Suppressor macrophage treated with lipopolysaccharide for 1 hour (primary cell): ENCODE results near the gene CHSY1.

Experiments used
- DNase-seq, 3 donors: peaks; one replicate each; pipeline ENCODE4 v3.0.0-alpha.2; 2020 to 2022

Gene CHSY1

DNA sequence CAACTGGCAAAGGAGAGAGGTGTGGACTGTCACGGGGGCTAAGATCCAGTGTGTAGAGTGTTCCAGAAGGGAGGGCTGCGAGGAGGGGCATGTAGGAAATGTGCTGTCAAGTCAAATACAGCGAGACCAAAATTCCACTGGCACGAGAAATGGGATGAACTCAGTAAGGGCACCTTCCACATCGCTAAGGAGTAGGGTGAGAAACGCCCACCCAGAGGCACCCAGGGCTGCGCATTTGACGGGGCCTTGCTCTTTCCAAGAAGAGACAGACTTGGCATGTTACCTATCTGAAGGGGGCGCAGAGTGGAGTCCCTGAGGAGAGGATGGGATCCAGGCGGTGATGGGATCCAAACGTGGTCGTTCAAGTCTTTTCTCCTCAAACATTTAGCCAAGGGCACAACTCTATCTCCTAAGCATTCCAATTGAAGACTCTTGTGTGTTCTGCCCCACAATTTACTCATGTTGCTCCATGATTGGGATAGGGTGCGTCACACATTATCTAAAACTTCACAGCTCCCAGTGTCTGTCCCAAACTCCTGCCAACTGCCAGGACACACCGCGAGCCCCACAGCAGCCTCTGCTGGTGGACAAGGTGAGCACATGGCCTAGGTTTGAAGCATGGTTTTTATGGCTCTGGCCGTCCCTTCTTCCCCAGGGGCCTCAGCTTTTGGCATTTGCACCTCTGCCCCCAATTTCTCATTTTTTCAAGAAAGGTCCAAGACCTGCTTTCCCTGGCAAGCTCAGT, 17.8 kb upstream of the CHSY1 start:
- no peak for DNase-seq

DNA sequence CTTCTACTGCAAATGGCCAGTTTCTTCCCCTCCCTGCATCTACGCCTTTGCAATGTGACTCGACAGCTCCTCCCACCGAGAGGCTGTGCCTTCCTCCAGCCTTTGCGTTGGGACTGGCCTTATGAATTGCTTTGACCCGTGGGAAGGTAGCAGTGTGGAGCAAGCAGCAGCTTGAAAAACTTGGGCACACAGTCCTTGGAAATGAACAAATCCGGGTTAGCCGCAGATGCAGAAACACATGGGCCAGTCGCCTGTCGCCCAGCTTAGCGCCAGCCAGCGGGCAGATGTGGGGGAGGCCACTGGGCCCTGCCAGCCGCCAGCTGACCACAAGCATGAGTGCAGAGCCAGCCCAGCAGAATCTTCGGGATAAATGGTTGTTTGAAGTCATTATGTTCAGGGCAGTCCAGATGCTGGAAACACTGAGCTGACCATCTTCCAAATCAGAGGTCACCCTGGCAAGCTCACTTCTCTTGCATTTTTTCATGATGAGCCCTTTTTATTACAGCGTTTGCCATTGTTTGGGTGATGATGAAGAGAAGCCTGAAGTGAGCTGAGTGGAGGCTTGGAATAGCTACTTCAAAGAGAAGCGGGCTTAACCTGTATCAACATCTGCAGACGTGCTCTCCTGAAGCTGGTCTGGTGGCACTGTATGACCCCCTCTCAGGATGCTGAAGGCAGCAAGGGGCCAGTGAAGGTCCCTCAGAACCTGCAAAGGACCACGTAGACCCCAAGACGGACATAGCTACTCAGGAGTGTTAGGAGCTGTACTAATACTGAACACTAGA, 15.7 kb upstream of the CHSY1 start:
- no peak for DNase-seq

DNA sequence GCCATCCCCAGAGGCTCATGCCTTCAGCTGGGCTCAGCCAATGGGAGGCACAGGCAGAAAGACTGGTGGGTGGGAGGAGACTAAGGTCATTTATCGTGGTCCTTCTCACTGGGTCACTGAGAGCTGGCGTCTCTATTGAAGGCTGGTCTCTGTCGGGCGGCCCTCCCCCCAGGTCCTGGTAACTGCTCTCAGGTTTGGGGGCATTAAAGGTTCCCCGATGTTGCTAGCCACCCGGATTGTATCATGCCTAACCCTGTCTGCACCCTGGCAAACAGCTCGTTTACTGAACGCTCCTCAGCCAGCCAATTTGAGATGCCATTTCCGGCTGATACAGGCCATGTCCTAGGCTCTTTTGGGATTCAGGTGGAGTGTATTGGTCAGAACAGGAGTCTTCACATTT, 14.9 kb upstream of the CHSY1 start:
- no peak for DNase-seq

DNA sequence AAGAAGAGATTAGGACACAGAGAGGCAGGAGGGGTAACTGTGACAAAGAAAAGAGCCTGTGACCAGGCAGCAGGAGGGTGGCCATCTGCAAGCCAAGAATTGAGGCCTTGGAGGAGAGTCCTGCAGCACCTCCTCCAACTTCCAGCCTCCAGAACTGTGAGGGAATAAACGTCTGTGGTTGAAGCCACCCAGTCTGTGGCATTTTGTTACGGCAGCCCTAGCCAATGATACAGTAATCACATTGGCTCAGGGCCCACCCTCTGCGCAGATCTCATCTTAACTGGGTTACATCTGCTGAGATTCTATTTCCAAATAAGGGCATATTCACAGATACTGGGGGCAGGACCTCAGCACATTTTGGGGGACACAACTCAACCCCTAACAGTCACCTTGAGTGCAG, 14.2 kb upstream of the CHSY1 start:
- DNase-seq, result no peak

DNA sequence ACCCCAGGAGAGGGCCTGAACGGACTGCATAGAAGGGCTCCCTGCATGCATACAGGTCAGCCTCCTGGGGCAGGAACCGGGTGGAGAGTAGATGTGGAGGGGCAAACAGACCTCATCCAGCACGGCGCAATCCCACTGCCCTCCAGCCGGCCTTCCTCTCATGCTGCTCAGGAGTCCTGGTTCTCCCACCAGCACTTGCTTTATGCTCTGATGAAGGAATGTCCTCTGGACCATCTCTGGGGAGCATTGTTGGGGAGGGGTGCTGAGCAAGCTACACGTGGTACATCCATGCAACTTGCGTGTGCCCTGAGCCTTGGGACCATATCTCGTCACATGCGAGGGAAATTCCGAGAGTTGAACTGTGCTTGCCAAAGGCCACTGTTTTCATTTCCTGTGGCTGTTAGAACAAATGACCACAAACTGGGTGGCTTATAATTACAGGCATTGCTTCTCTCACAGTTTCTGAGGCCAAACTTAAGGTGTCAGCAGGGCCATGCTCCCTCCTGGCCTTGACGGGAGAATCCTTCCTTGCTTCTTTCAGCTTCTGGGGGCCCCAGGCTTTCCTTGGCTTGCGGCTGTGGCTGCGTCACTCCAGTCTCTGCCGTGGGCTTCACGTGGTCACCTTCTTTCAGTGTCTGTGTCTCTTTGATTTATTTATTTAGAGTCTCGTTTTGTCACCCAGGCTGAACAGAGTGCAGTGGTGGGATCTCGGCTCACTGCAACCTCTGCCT, 13.2 kb upstream of the CHSY1 start:
- DNase-seq, result peak in 1 of 3 donors; percentile 31

DNA sequence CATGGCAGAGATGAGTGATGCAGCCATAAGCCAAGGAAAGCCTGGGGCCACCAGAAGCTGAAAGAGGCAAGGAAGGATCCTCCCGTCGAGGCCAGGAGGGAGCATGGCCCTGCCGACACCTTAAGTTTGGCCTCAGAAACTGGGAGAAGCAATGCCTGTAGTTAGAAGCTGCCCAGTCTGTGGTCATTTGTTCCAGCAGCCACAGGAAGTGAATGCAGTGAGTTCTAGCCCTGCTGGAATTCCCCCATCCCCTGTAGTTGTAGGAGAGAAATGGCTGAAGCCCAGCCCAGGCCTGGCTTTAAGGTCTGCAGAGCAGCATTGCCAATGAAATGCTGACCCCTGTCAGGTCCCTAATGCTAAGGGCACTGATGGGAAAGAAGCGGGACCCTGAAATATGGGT, 12.2 kb upstream of the CHSY1 start:
- peak; percentile 38 to 56 (median 45) for DNase-seq

GRCh38 chr15:101262551-101262950, 10.7 kb upstream of the CHSY1 start:
- no peak for DNase-seq

- peak; percentile 84 to 89 (median 85) for DNase-seq
Measured at GRCh38 chr15:101258238-101259144, 6.6 kb upstream of the CHSY1 start.

DNA sequence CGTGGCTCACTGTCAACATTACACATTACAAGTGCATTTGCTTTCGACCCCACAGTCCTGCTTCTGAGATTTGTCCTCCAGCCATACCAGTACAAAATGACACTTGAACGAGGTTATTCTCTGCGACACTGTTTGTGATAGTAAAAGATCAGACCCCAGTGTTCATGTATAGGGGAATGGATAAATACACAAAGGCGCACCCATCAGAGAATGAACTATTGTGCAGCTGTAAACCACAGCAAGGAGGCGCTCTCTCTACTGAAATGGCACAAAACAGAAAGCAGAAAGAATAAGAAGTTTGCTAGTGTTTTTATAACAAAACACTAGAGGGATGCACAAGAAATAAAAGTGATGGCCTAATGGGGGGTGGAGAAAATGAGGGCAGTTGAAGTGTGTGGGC, 4.9 kb upstream of the CHSY1 start:
- peak in 1 of 3 donors; percentile 39 for DNase-seq

- DNase-seq, result no peak
Measured at GRCh38 chr15:101255615-101256241, 3.9 kb upstream of the CHSY1 start.

GRCh38 chr15:101255051-101255395, 3.2 kb upstream of the CHSY1 start:
- DNase-seq, result peak; percentile 25 to 60 (median 55)

GRCh38 chr15:101254157-101255050, 2.6 kb upstream of the CHSY1 start:
- DNase-seq, result no peak

DNA sequence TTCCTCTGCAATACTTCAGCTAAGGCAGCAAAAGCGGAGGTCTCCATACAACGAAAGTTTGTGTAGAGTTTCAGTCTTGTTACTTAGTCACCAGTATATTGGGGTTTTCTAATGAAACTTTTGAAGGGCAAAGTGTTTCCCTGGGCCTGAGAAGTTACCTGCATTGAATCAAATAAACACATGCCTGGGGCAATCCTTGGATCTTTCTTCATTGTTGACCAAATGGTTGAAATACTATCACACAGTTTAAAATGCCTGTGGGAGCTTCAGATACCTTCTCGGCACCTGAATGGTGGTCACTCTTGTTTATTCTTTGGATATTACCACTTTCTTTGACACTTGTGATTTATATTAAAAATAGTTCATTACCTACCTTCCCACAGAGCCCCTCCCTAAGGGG, 988 bp upstream of the CHSY1 start:
- peak in 1 of 3 donors; percentile 23 for DNase-seq

DNA sequence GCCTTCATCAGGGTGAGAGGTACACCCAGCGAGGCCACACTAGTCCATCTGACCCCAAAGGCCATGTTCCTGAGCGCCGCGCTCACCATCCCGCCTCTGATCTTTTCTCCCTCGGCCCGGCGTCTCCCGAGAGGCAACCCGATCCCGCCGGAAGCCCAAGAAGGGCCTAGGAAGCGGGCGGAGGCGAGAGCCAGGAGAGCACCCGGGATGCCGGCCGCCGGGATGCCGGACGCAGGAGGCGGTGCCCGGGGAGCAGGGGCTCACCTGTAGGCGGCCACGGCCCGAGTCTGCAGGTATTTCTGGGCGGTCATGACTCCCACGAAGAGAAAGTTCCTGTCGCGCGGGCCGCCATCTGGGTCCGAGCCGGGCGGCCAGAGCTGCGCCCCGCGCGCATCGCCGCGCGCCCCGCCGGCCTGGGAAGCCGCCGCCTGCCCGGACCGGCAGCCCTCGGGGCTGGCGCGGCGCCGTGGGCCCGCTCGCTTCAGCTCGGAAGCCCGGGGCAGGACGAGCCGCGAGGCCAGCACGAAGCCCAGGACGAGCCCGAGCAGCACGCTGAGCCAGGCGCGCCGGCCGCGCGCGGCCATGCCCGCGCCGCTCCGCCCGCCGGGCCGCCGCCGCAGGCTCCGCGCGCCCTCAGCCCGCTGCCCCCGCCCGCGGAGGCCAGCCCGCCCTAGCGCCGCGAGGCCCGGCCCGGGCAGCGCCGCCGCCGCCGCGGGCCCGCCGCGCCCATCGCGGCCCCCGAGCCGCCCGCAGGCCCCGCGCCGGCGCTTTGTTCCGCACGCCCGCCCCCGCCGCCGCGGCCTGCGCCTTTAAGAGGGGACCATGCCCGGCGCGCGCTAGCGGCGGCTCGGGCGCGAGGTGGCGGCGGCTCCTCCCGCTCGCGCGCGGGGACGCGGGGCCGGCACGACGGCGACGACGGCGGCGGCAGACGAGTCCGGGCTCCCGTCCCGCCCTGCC, 697 bp downstream of the CHSY1 start:
- DNase-seq, result peak; percentile 76 to 92 (median 84)

- peak in 2 of 3 donors; percentile 29 to 38 for DNase-seq
Measured at GRCh38 chr15:101250341-101250831, 1.5 kb downstream of the CHSY1 start.

- DNase-seq, result no peak
Measured at GRCh38 chr15:101248274-101248673, 3.6 kb downstream of the CHSY1 start.

DNA sequence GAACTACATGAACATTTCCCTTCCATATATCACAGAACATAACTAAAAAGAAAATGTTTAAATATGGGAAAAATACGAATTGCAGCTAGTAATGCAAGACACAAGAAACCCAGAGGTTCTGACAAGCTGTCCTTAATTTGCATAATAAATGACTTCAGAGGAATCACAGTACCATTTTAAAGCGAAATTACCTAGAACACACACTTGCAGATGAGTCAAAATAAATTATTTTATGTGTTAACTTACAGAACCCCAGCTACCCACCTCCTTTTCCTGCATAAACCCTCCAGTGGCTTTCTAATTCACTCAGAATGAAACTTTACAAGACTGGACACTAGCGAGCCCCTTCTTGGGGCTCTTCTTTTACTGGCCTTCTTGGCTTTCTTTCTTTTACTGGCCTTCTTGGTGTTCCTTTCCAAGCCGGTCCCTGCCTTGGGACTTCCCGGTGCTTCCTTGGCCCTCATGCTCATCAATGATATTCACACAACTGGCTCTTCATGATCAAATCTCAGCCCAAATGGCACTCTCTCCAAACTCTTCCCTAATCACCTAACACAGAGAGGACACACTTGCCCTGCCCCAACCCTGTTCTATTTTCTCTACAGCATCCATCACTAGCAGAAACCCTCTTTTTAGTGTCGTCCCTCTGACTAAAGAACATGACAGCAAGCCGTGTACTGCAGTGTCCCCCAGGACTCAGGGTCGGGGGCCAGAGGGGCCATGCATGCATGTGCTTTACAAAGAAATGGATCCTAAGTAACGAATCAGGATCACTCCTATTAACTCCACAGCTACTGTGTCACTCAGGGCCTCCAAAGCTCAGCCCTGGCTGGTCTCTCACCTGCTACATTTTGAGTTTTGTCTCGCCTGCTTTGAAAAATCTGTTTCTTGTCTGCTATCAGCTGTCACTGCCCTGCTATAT, 4.8 kb downstream of the CHSY1 start:
- no peak for DNase-seq

GRCh38 chr15:101246391-101246790, 5.5 kb downstream of the CHSY1 start:
- peak in 1 of 3 donors; percentile 30 for DNase-seq
